AML-193 (cell line): ENCODE measurements around the gene MRC2.

Source experiments
- DNase-seq, 2 experiments: peaks; one replicate each; lab custom pipeline; 2025; lab: John Stamatoyannopoulos, UW

MRC2 gene

DNA sequence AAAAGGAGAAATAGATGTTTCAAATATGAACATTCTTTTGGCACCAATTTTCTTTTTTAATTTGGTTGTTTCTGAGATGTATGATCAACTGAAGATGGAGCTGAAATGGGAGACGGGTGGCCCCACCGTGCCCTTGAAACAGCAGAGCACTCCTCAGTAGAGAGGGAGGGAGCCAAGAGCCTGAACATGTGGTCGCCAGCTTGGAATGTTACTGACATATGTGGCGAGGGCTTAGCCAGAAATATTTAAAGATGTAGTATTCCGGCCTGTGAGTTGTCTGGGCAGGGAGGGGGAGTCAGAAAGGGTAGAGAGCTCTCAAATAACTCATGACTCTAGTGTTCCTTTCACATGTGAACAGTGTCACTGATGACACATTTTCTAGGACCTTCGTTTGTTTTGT, 13.3 kb upstream of the MRC2 start:
- DNase-seq, result no peak

DNA sequence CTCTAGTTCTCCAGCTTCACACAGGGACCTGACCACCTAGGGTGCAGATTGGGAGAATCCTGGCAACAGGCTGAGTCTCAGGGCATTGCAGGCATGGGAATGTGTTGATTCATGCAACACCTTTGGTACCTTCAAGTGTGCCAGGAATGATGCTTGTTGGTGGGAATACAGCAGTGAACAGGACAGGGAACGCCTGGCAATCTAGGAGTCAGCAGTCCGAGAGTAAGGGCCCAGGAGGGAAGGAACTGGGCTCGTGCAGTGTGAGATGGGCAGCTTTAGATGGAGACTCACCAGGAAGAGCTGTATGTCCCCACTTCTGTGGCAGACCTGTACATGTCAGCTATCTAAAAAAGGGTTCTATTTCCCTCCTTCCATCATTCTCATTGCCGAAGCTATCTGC, 12.0 kb upstream of the MRC2 start:
- DNase-seq, result no peak

DNA sequence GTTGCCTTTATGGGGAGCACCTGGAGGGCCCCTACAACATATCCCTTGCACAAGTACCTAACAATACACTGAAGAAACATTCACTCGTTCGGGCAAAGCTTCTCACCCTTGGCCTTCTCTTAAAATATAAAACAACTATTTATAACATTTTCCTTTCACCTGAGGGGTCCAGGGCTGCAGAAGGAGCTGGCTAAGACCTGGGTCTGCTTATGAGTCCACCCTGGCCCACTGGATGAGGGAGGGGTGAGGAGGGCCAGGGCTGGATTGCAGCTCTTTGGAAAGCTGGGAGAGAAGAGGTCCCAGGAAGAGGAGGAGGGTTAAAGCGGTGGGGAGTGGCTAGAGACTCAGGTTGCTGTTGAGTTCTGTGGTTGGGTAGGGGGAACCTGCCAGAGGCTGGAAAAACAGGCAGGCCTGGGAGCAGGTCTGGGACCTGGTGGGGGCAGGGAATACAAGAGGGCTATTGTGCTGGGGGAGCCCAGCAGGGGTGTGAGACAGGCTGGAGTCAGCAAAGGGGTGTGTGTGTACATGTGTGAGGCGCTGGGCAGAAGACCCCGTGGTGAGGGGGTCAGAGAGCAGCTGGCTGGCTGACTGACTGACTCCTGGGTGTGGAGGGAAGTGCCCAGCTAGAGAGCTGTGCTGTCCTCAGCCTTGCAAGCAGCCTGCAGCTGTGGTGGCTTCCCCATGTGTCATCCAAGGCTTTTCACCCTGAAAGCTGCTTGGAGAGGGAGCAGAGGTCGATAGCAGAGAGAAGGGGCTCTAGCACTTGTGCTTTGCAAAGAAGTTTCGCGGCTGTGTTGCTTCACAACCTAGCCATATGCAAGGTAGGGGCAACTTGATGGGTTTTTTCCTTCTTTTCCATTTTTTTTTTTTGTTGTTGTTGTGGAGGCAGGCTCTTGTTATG, 10.2 kb upstream of the MRC2 start:
- no peak for DNase-seq

DNA sequence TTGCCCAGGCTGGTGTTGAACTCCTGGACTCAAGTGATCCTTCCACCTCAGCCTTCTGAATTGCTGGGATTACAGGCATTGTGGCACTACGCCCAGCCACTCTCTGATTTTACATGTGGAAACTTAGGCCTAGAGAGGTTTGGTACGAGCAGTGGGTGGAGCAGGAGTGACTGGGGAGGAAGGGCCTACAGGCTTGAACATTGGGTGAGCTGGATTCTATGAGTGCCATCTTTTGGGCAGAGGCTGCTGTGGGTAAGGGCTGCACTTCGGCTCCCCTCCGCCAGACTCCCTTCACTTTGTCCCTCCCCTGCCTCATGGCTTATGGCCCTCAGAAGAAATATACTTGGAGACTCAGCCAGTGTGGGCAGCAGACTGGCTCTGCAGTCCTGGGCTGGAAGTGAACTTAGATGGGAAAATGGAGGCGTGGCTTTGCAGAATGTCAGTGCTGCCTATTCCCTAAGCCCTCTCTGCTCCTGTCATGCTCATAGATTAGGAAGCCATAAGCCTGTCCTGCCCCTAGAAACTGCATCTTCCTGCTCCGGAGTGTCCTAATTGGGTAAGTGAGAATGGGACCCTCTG, 9.5 kb upstream of the MRC2 start:
- DNase-seq, result no peak

DNA sequence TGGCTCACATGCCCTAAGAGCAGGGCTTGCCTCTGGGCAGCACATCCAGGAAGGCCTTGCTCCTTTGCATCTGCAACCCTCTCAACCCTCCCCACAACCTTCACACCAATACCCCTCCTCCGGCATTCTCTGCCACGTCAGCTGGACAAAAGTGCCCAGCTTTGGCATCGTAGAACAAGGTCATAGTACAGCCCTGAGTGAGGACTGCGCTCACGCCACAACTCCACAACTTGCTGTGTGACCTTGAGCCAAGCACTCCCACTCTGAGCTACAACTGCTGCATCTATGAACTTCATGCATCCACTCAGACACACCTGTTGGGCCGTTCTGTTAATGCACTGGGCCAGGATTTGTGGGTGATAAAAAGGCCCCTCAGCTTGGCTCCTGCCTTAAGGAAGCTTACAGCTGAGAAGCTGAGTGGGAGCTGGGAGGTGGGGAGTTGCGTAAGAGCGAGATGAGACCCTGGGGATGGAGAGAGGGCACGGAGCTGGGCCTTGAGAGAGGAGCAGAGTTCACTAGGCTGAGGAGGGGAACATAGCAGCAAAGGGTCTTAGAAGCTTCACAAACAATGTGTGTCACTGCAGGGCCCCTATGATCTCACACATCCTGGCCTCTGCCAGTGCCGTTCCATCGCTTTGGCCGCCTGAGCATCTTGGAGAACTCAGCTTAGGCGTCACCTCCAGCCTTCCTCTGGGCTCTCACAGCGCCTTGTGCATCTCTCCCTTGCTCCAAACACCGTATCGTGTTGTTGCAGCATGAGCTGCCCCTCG, 8.6 kb upstream of the MRC2 start:
- no peak for DNase-seq

DNA sequence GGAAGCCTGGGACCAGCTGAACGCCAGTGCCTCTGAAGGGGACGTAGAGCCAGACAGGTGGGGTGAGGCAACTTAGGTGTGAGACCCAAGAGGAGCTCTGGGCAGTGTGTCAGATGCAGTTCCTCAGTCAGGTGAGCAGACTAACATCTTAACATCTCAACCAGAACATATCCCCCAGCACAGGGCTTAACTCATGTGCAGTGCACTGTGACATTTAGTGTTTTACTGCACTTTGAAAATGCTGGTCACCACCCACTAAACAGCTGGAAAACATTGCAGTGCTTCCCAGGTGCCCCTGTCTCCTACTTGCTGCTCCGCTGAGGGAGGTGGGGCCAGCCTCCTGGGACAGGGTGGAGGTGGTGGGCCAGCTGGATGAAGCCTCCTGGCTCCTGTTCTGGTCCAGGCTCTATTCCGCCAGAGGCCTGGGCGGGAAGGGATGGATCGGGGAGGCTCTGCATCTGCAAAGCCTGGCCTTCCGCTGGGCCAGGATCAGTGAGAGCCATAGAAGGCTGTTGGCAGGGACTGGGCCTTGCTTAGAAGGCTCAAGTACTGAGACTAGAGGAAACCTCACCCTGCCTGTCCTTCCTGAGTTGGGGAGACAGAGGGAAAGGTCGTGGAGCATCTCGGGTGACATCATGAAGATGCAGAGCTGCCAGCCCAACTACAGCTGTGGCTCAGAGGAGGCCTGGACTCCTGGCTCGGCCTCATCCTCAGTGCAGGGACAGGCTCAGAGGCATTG, 7.9 kb upstream of the MRC2 start:
- no peak for DNase-seq

DNA sequence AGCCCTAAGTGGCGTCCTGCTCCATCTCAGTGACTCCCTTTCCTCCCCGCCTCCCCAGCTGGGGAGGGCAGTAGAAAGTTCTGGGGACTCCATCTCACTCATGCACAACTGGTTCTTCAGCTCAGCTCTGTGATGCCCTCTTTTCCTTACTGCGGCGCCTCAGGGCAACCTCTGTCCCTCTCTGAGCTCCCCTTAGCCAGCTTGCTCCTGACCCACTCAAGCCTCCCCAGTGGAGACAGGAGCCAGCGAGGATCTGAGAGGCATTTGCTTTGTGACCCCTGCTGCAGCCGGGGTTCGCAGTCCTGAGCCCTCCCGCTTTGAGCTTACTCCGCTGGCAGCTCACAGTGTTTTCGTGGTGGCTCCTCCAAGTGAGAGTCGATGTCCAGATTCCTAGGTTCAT, 6.2 kb upstream of the MRC2 start:
- DNase-seq, result no peak

DNA sequence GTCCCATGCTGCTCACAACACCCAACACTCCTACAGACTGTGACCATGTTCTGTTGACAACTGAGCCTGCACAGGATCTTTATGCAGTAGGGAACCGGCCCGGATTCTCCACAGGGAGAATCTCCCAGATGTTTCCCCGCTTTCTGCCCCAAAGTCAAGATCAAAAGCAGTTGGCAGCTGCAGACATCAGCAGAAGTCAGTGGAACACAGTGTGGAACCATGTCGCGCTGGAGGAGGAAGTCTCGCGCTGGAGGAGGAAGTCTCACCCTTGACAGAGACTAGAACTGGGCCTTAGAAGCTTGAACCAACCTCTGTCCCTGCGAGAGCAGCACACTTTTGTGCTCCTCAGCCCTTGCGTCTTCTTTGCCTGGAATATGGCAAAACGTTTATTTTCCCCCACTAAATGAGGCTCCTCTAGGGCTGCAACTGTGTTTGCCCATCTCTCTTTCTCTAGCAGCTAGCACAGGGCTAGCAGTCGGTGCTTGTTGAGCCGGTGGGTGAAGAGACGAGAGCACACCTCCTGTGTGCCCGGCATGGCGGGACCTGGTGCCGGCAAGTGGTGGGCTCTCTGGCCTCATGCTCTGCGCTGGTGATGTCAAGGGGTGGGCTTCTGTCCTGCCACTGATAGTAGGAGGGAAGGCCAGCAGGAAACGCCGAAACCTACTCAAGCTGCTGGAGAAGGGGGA, 2.1 kb upstream of the MRC2 start:
- peak; percentile 14 to 19 for DNase-seq

DNA sequence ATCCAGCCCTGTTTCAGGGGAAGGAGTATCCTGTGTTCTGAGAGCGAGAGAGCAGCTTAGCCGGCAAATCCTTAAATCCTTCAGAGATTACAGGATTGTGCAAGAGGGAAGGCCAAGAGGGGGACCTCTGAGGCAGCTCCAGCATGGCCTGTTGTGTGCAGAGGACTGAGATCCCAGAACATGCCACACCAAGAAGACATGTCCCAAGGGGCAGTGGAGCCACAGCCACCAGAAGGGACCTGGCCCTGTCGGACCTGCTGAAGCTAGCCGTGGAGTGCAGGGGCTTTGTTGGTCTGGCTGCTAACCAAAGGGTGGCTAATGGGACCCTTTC, 1.6 kb upstream of the MRC2 start:
- no peak for DNase-seq

DNA sequence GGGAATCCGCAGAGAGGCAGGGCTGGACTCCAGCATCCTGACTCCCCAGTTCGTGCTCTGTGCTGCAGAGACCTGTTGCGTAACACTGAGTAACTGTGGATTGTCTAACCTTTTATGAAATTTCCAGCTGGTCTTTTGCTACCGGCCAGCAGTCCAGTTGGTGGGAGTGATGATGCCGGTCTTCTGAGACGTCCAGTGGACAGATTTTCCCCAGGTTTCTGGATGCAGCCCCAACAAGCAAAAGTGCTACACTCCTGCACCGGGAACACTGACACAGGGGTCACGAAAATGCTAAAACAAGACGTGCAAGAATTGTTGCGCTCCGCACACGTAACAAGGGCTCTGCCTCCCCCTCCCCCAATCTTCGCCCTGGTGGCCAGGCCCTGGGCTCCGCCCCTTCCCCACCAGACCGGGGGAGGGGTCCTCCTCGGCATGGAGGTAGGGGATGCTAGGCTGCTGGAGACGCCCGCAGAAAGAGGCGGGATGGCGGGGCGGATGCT, 701 bp upstream of the MRC2 start:
- peak; percentile 79 to 84 for DNase-seq

DNA sequence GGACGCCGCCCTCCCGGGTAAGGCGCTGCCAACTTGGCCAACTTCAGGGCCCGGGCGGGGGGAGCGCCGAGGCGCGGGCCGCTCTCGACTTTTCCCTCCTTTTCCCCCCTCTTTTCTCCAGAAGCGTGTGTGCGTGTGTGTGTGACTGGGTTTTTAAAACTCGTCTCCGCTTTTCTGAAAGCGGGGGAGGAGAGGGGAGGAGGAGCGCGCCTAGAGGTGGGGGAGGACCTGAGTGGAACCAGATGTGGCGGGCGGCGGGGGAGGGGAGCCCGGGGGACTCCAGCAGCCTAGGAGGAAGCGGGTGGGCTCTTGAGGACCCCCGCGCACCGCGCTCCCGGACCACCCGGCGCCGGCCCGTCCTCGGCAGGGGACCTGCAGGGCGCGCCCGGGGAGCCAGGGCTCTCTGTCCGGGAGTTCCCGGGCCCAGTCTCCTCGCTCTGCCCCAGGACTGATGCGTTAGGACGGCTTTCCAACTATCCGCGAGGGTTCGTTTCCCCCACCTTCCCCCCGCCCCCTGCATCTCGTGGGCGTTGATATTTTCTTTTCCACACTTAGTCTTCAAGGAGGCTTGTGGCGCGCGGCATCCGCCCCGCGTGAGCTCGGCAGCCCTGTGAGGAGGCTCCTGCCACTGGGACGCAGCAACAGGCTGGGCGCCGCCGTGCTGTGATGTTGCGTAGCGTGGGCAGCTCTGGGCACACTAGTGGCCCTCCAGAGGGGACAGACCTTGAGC, 599 bp downstream of the MRC2 start:
- DNase-seq, result peak in 1 of 2 experiments; percentile 29

DNA sequence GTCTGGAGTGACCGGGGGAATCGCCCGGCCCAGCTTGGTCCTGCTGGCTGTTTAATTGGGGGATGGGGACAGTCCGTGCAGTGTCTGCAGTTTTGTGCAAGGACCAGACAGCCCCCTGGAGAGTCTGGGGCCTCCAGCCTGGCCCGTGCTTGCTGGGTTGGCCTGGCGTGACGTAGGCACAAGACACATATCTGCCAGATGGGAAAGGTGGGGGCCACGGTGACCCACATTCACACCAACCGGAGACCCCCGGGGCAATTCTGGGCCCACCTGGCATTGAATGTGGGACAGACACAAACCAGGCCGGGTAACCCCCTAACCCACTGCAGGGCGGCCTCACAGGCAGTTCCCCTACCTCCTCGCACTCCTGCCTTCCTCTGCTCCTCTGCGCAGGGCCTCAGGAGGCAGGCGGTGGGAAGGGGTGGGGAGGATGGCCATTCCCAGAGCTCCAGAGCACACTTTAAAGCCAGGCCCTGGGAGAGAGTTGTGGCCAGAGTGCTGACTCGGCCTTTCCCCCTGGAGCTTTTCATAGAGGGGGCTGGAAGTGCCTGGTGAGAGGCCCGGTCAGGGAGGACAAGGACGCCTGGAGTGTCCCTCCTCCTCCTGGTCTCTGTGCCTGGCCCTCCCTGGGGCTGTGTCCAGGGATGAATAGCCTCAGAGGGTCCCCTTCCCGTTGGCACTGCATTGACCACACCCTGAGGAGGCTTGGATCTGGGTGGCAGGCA, 1.5 kb downstream of the MRC2 start:
- DNase-seq, result no peak

DNA sequence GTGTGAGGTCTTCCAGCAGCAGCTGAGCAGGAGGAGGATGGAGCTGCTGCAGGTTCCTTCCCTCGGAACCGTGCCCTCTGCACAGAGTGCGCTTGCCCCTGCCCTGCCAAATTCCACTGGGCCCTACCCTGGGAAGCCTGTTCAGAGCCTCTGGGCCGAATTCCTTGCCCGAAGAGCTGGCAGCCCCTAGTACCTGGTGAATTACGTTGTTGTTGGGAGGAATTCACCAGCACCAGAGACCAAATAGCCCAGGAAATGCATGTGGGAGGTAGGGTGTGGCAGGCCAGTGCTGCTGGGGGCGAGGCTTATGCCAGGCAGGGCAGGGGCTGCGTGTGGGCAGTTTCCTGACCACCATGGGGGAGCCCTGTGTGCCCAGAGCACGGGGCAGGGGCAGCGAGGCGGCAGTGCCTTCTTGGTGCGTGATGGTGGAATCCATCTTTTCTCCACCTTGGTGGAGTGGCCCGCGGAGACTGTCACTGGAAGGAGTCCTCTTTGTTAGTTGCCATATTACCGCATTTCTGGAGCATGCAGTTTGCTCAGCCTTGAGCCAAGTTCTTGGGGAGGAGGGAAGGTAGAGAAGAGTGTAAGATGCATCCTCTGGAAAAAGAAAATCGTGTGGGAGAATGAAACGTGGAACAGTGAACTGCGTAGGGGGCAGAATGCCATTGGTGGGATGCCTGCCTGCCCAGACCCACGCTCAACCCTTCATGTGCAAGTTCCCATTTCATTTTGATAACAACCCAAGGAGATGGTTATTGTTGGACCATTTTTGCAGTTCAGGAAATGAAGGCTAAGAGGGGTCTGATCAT, 2.3 kb downstream of the MRC2 start:
- DNase-seq, result no peak

DNA sequence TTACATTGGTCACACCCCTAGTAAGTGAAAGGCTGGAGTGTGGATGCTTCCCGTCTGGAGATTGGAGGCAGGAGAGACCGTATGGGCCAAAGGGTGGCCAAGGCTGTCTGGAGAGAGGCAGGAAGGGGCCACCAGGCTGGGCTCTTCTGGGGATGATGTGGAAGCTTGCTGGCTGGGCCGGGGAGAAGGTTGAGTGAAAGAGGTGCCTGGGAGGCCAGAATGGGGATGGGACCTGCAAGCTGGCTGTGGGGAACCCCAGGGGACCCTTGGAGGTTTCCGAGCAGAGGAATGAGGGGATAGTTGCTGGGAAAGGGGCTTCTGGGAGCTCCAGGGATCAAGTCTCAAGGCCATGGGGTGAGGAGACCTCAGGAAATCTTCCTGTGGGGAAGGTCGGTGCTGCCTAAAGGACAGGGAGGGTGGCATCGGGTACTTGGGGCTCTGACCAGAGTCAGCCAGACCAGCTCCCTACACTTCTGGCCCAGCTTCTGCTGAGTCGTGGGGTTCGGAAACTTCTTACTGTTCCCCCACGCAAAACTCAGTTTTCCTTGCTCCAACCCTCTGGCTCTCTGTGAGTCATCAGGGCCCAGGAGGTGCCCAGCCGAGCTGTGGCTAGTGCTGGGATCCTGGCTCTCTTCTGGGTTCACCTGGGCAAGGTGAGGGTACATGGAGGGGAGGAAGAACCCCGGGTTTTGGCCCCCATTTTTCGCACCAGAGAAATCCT, 3.1 kb downstream of the MRC2 start:
- no peak for DNase-seq

DNA sequence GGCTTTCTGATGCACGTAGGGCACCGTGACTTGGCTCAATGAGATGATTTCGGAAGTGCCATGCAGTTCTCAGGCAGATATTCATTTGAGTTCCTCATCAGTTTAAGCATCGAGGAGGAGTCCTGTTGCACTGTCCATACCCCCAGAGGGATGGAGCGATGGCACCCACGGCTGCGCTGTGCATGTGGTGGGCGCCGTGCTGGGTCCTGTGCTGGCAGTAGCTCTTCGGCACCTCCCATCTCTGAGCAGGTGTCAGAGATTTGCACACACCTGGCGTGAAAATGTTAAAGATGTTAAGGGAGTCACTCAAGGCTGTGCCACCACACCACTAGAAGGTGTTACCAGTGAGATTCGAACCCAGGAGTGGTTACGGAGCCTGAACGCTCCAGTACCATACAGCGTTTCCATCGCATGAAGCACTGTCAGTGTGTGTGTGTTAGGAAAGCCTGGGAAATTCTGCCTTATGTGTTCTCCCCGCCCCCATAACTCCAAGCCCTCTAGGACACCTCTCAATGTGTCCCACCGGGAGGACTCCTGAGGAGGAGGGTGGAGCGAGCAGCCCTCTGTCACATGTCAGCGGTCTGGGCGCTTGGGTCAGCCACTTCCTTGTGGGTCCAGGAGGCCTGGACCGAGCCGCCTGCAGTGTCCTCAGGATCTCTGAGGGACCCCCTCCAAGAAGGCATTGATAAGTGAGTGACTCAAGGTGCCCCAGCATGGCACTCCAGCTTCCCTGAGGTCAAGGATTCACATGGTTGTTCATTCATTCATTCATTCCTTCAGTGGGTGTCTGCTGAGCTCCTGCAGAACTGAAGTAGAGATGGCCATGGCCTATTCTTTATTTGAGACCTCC, 3.8 kb downstream of the MRC2 start:
- DNase-seq, result peak; percentile 25 to 35

DNA sequence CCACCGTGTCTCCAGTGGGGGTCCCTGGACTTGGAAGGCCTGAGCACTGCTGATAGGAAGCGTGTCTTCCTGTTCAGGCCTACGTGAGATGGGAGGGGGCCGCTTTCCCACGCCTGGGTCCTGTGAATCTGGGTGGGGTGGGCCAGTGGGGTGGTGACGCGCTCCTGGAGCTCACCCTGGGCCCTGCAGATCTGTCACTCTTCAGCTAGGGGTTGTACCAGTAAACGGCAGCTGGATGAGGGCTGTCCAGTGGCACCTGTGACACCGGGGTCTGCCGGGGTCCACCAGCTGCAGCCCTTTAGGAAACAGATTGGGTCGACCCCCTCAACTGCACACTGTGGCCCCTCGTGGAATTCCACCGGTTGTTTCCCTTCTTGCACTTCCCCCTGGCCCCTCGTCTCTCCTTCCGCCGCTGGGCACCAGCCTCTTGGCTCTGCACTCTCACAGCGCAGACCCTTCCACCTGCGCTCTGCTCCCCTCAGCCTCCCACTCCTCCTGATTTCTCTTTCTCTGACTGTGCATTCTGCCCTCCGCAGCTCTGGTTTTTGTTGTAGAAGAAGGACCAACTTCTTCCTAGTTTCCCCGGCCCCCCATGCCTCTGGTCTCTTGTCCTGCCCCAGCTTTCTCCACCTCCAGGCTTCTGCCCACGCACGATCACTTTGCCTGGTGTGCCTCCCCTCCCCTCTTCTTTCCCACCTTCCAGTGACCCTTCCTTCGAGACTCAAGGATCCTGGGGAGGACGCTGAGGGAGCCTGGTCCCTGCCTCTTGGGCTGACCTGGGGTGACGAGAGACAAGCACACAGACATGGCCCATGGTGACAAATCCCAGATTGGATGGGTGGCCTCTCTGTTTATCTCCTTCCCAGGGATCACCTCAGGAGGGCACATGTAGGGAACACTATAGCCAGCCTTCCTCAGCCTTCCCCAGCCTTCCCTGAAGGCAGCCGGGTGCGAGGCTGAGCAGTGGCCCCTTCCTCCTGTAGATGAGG, 4.8 kb downstream of the MRC2 start:
- DNase-seq, result no peak
